Measurements from ENCODE around the gene MOB3B. TPM values are rescaled to one million over a fixed set of nuclear protein-coding genes. Genes with fewer than 3 reads are reported as not detected.

Gene MOB3B
- total RNA-seq, 2 donors from 2014 or later = 1.2 to 1.6 TPM

DNA sequence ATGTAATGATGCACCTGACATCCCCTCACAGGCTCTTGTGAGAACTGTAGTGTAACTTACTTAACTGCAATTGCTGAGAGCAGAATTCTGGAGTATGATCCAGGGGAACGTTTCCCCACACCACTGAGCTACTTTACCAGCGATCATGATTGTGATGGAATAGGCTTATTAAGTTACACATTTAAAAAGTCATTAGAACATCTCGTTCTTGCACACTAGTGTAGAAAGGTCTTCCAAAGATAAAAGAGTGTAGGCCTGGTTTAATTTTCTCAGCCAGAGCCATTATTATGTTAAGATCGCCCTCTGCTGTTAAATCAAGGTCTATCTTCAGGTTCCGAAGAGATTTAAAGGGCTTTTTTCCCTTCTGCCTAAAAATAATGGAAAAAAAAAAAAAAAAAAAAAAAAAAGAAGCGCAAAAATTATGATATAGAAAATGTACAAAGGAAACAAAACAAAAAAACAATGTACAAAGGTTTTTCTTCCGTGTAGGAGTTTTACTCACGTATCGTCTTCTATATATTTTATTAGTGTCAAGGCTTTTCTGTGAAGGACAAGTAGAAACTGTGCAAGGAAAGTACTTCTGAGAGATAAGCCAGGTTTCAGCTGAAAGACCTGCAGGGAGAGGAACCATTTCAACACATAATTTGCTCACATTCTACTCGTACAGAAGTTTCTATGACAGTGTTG lies 18.6 kb upstream of the MOB3B start:
- ATAC-seq (peak; percentile 73 to 82), DNase-seq (no peak)
- intact Hi-C loops (cut with DNase I) = loop anchor here (1.0 to 5.0 kb wide), 2 partner anchors 215 to 216 kb away; no protein-coding TSS in a partner anchor

DNA sequence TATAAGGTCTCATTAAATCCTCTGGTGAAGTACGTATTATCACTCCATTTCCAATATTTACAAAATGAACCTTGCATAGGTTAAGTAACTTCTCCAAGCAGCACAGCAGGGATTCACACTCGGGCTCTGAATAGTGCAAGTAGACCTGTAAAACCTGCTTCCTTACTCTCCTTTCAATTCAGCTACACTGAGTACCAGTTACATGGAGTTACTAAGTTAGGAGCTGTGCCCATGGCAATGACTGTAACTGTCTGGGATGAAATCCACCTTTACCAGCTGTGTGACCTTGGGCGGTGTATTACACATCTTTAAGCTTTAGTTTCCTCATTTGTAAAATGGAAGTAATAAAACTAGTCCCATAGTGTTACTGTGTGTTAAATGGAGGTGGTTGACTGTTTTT lies 15.9 kb upstream of the MOB3B start:
- no peak for DNase-seq
- intact Hi-C loops (cut with DNase I) = loop anchor here in 1 of 2 donors (5.0 kb wide), 1 partner anchor 213 kb away; no protein-coding TSS in a partner anchor

DNA sequence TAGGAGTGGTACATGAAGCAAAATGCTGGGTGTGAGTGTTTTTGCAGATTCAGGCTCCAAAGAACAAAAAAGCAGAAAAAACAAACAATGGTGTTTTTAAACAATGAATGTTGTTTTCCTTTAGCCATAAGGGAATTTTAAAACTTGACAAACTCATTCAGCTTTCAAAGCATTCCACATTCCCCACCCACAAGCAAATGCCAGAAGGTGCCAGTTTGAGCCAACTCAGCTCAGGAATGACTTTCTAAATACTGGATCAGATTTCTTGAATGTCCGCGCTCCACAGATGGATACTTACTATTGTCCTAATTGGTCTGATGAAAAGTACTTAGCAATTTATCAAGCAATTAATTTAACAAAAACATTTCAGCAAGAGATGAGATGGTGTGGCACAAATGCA lies 12.9 kb upstream of the MOB3B start:
- intact Hi-C loops (cut with DNase I) = no loop called here
- ATAC-seq (no peak), DNase-seq (no peak)

More for the DNA sequence above, 15.9 kb upstream of the MOB3B start:
- ATAC-seq = no peak

DNA sequence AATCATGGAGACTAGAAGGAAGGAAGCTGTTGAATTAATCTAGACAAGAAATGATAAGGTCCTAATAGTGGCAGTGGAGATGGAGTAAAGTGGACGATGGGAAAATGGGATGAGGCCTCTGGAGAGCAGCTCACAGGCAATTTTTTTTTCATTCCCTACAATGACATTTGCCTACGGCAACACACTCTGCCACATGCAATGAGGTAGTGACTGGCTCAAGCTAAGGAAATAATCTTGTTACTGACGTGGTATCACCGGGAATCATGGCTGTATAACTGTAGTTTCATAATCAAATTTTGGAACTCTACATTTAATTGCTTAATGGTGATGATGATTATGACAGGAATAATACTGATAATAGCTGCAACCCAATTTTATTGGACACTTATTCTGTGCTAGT lies 12.1 kb upstream of the MOB3B start:
- intact Hi-C loops (cut with DNase I) = no loop called here
- ATAC-seq (no peak), DNase-seq (no peak)

DNA sequence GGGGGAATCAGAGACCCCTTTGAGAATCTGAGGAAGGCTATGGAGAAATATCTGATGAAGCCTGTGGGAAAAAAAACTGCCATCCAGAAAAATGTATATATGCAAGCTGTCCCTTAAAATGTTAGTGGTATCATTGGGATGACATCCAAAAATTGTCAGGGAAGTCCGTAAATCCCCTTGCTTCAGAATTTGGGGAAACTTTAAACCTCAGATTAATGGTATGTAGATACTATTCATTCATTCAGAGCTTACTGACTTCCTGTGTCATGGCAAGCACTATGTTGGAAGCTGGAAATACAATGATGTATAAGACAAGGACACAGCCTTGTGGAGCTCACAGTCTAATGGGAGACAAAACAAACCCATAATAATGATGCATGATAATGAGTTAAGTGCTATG lies 10.9 kb upstream of the MOB3B start:
- ATAC-seq = no peak
- intact Hi-C loops (cut with DNase I) = no loop called here
- no peak for DNase-seq

DNA sequence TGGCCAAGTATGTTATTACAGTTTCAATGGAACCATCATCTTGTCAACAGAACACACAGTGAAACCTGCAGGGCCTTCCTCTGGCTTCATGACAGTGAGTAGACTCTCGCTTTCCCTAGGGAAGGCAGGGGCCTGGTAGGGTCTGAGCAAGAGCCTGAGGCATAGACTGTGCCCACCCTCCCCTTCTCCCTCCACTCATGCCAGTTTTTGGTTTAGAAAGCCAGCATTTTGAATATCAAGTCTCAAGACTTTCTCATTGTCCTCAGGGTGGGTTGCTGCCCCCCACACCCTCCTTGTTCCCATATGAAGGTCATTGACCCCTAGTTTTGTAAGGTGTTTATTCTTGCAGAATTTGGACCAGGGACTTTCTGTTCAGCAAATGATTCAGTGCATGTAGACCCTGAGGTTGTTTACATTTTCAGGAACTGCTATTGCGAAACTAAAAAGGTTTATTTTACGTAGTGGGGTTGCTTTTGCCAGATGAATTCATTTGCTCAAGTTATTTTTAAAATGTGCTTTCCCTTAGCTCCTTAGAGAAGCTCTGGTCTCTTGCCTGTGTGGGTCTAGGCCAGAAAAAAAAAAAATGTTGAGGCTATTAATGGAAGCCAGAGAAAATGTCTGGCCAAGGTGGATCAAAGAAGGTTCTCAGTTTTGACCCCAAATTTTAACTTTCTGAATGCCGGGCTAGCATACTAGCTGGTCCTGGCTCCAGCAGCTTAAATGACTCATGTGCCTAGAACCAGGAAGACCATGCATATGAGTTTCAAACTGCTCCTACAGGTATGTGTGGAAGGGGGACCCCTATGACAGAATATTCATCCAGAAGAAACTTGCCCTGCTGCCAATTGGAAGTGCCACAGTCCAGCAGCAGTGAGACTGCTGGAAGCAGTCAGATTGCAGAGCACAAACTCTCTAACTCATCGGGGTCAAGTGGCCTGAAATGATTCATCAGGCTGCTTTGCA lies 10.1 kb upstream of the MOB3B start:
- DNase-seq (peak; percentile 24), ATAC-seq (peak; percentile 79 to 82)
- intact Hi-C loops (cut with DNase I) = no loop called here

DNA sequence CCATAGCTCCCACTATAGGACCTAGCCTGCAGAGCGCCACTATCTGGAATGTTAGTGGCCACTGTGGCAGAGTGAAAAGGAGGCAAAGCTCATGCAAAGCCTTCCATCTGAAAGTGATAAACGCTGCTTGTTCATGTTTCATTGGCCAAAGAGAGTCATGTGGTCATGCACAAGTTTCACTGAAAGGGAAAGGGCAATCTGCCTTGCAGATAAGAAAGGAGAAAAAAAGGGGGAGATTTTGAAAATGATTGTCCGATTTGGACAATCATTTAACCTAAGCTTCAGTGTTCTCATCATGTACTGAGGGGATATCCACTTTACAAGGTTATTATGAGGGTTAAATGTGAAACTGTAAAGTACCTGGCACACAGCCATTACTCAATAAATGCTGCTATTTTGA lies 9.0 kb upstream of the MOB3B start:
- no peak for ATAC-seq

DNA sequence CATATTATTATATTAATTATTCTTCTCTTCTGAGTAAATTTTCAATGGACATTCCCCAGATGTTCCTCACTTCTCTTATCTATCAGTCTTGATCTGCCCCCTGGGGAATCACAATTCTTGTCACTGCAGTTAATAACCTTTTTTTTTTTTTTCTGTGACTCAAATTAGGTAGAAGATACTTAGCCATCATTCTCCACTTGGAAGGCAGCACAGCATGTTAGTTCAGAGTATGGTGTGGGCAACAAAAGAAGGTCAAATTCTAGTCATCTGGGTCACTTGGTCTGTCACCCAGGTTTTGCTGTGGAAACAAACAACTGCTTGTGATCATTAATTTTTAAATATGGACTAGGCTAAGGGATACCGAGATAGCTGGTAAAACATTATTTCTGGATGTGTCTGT lies 8.1 kb upstream of the MOB3B start:
- intact Hi-C loops (cut with DNase I) = no loop called here
- DNase-seq (no peak), ATAC-seq (no peak)

More for the DNA sequence above, 9.0 kb upstream of the MOB3B start:
- intact Hi-C loops (cut with DNase I) = no loop called here
- no peak for DNase-seq

DNA sequence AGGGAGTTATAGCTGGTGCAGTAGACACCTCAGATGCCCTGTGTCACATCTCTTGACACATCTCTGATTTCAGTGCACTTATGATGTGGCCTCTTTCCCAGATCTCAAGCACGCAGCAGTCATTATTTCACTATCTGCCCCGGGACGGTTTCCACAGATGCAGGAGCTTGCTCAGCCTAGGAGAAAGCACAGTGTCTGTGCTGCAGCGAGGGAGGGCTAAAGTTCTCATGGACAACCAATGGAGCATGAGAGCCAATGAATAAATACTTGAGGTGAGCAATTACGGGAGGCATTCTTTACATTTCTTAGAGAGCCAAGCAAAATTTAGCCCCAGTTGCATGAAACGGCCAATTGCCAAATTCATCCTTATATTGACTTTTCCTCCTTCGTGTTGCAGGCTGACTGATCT lies 7.4 kb upstream of the MOB3B start:
- intact Hi-C loops (cut with DNase I) = no loop called here
- ATAC-seq (peak; percentile 16 to 59), DNase-seq (no peak)

DNA sequence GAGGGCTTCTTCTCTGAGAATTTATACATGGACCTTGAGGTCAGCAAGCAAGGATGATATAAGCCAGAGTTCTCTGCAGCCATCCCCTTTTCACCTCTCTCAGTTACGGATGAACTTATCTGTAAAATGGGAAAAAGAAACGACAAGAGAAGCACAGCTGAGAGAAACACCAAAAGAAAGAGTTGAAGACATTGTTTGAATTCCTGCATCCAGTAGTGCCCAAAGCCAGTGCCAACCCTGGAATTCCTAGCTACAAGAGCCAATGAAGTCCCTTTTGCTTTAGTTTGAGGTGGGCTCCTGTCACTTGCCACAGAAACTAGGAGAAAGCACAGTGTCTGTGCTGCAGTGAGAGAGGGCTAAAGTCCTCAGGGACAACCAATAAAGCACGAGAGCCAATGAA lies 6.6 kb upstream of the MOB3B start:
- no peak for ATAC-seq
- DNase-seq = no peak
- intact Hi-C loops (cut with DNase I) = no loop called here

DNA sequence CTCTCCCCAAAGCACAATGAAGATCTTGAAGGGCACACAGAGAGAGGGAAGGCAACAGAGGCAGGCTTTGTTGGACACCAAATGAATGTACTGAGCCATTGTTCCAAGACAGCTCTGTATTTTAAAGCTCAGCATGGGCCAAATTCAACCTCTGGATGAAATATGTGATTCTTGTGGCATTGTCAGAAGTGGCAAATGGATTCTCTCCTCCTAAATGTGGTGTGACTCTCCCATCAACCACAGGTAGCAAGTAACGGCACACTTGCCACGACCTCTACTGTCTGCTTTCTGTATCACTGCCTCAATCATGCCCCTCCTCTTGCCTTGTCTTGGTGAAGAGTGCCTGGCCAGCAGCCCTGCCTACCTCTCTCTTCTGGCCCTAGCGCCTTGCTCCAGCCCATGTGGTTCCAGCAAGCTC lies 6.1 kb upstream of the MOB3B start:
- ATAC-seq (no peak), DNase-seq (no peak)
- intact Hi-C loops (cut with DNase I) = no loop called here

DNA sequence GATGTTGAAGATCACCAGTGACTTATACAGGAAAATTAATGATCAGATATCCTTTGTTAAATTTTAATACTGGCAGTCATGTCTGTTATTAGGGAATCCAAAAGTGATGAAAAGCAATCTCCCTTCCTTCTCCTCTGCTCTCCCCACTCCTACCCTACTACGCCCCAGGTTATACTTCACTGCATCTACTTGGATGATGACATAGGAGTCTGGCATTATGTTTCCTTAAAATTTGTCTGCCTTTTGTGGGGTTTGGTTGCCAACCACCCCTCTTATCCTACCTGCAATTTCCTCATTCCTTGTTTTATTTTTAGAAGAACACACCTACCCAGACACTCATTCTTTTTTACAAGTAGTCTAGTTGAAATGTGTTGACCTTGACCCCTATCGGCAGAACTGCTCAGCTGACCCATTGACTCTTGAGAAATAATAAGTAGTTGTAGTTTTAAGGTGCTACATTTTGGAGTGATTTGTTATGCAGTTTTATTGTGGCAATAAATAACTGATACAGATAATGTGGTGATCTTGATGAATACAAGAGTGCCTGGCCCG lies 5.1 kb upstream of the MOB3B start:
- DNase-seq = no peak
- ATAC-seq = no peak
- intact Hi-C loops (cut with DNase I) = no loop called here

DNA sequence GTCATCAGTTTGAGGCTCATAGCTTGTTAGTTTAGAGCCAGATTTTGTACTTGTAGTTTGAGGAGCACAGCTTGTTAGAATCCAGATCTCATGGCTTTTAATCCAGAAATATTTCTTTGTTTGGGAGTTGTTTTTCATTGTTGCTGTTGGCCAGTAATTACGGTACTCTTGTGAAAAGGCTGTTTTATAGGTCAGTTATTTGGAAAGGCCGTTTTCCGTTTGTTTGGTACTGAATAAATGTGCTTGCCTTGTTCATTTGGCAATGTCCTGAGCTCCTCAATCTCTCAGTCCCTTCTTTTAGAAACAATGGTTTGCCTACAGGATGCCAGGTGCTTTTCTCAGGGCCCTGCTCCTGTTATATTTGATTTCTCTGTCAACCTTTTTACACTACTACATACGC lies 4.5 kb upstream of the MOB3B start:
- no peak for ATAC-seq
- intact Hi-C loops (cut with DNase I) = no loop called here
- DNase-seq = no peak

DNA sequence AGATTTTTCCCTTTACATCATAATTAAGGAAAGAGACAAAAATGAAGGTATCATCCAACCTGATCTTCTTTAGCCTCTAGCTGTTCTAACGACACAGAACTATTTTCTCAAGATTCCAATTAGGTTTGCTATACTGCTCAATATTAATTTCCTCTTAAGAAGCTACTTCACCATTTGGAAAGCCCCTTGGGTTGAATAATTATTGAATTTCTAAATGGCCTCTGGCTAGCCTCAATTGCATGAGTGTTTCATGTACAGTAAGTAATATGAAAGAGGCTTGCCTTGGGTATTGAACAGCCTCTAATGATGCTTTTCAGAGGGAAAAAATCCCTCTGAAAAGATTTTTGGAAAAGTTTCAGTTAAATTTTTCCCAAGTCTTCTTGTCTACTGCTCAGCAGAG lies 3.7 kb upstream of the MOB3B start:
- ATAC-seq = no peak
- intact Hi-C loops (cut with DNase I) = no loop called here

DNA sequence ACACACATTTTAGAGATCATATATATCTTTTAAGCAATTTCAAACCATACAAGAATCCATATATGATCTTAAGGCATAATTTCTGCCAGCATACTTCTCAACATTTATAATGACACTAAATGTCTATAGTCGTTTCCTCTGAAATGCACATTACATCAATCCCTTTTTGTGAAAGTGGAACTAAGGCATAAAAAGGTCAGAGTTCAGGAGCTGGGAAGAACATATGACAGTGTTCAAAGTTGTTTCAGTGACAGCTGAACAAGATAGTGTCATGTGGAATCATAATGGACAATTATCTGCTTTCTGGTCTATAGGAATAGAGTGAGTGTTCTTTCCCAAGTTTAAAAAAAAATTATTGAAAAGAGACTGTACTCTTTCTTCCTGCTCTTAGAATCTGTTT lies 2.4 kb upstream of the MOB3B start:
- ATAC-seq = no peak
- intact Hi-C loops (cut with DNase I) = no loop called here
- no peak for DNase-seq

More for the DNA sequence above, 3.7 kb upstream of the MOB3B start:
- DNase-seq = no peak

DNA sequence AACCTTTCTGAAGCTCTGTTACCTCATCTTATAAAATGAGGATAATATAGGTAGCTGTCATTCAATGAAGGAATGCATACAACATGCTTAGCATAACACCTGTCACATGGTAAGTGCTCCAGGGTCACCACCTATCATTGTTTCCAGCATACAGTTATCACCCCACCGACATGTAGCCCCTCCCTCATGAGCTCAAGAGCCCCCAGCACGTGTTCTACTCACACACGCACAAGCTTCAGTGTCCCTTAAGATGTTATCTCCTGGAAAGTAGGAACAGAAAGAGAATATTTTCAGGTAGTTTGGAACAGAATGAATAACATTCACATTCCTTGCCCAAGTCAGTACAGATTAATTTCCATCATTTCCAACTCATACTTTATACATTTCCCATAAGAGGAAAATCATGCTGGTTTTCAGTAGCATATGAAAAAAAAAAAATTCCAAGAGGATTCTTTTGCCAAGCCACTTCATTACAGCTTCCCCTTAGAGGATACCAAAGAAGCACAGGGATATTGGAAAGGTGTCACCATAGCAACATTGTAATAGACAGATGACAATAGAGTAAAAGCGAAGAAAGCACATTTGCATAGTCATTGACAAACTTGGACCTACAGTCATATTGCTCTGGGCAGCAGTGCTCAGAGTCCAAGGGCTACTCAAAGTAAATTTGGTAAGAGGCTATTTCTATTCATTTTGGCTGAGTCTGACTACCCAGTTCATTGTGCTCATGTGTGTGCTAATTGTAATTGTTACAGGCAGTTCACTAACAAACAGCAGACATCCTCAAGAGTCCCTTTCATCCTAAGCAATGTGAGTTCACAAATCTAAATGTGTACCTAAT lies 1.5 kb upstream of the MOB3B start:
- ATAC-seq (no peak), DNase-seq (no peak)
- intact Hi-C loops (cut with DNase I) = no loop called here

DNA sequence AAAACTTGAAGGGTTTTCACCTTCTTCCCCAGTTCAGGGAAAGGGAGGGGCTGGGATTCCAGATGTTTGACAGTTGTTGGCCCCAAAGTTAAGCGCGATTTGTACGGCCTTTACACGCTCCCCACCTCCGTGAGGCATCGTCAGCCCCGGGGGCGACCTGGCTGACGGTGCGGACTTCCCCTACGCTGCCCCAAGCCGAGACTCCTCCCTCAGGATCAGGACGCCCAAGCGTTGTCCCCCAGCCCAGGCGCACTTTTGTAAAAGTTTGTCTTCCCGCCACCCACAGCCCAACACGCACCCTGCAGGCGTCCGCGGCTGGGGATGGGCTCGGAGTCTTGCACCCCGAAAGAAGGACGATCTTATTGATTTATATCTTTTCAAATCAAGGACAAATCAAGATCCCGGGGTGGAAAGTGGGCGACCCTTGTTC lies 713 bp downstream of the MOB3B start:
- intact Hi-C loops (cut with DNase I) = loop anchor here (1.0 to 5.0 kb wide), 2 partner anchors 192 to 196 kb away; no protein-coding TSS in a partner anchor
- DNase-seq = peak; percentile 49
- ATAC-seq = peak; percentile 72 to 73

DNA sequence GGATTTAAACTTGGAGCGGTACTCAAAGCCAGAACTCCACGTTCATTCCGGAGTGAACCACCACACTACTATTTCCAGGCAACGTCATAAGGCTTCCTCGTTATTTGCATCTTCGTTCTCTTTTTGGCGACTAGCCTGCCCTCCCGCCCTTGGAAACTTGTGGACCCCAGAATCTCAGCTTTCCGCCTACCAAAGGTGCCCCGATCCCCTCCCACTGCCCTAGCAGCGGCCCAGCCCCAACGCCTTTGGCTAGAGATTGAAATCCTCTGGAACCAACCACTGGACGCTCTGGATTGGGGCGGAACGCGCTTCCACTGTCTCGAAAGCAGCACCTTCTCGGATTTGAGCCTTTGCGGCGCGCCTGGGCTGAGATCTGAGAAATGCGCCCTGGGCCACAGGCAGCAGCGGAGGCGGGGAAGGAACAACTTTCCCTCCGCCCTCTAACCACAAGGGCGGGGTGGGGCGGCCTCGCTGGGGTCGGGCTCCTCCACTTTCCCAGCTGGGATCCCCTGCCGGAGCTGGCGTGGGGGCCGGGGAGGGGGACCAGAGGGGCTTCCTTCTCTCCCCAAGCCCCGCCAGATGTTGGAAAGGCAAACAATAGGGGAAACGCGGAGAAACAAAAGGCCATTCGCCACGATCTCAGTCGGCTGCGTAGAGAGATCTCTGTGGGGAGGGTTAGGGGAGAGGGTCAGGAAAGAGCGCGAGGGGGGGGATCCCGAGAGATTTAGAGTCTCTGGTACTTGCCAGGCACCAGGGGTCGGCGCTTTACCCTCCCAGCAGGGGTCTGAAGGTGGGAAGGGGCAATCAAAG lies 1.3 kb downstream of the MOB3B start:
- intact Hi-C loops (cut with DNase I) = loop anchor here in 1 of 2 donors (5.0 kb wide), 1 partner anchor 191 kb away; no protein-coding TSS in a partner anchor
- DNase-seq (peak; percentile 83), ATAC-seq (peak; percentile 75 to 91)

Data from left cardiac atrium (tissue), 4 donors.